Measurements from ENCODE around the gene RNU6-9. TPM values are rescaled to one million over a fixed set of nuclear protein-coding genes. Genes with fewer than 3 reads are reported as not detected.

Gene RNU6-9
- total and polyA plus RNA-seq, 10 donors: not detected

DNA sequence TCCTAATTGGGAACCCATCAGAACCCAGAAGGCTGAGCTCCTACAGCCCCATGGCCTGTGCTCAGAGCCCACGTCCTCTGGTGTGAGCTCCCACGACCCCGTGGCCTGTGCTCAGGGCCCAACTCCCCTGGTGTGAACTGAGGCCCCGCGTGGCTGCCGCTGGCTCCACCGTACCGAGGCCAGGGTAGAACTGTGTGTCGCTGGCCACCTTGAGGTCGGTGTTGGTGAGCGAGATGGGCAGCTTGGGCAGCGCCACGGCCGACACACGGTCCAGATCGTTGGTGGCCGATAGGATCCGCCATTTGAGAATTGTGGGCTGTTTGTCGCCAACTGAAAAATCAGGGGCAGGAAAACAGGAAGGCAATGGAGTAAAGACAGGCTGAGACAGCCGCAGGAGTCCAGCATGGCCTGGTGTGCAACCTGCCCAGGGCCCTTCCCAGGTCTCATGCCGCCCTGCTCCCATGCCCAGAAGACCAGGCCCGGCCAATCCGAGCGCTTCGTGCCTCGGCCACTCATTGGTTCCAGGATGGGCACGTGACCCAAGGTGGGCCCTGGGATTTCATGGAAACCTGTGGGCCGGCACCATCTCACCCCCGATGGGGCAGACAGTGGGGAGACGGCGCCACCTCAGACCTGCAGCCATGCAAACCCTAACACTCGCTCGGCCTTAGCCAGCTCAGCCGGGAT lies 11.8 kb upstream of the RNU6-9 start:
- 95 to 98% (median 97%) methylated on average over 33 to 34 of the region's 34 CpGs for WGBS, 5 donors
- TF ChIP-seq, protein P1, sequence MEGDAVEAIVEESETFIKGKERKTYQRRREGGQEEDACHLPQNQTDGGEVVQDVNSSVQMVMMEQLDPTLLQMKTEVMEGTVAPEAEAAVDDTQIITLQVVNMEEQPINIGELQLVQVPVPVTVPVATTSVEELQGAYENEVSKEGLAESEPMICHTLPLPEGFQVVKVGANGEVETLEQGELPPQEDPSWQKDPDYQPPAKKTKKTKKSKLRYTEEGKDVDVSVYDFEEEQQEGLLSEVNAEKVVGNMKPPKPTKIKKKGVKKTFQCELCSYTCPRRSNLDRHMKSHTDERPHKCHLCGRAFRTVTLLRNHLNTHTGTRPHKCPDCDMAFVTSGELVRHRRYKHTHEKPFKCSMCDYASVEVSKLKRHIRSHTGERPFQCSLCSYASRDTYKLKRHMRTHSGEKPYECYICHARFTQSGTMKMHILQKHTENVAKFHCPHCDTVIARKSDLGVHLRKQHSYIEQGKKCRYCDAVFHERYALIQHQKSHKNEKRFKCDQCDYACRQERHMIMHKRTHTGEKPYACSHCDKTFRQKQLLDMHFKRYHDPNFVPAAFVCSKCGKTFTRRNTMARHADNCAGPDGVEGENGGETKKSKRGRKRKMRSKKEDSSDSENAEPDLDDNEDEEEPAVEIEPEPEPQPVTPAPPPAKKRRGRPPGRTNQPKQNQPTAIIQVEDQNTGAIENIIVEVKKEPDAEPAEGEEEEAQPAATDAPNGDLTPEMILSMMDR (IDR thresholded peaks at IDR 0.05 in 8 of 11, conservative IDR thresholded peaks at IDR 0.05 in 3 of 11): no peak
- peak in 1 of 3 donors; percentile 28 for TF ChIP-seq POLR2AphosphoS5 (IDR thresholded peaks at IDR 0.05)
- DNase-seq: no peak
- intact Hi-C loops (cut with DNase I; ENCODE audit: low total_unique reads): no loop called here
- Histone ChIP-seq H3K4me1 (no peaks in the 10 kb centered on the region), H3K27me3 (replicated peaks in 1 of 7) (no peaks in the 10 kb centered on the region), H3K36me3 (peaks cover 0 to 90% (median 71%) of the 10 kb centered on the region in 6 donors), H3K27ac (no peak overlapping the region), H3K9me3 (no peaks in the 10 kb centered on the region), H3K4me3 (no peak overlapping the region)

DNA sequence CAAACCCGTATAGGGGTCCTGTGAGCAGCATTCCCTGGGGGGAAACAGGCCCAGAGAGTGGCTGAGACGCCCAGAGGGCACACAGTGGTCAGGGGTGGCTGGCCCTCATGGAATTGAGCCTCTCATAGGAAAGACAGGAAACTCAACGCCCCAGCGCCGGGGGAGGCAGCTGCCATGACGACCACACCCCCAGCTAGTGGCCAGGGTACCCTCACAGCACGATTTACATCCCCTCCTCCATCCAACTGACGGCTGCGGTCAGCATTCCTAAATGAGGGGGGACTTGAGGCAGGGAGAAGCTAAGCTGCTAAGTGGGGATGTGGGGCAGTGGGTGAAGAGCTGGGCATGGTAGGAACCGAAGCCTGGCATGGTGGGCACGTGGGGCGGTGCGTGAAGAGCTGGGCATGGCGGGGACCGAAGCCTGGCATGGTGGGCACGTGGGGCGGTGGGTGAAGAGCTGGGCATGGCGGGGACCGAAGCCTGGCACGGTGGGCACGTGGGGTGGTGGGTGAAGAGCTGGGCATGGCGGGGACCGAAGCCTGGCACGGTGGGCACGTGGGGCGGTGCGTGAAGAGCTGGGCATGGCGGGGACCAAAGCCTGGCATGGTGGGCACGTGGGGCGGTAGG lies 10.3 kb upstream of the RNU6-9 start:
- Histone ChIP-seq H3K4me3 (no peak overlapping the region), H3K36me3 (peaks cover 0 to 94% (median 71%) of the 10 kb centered on the region in 6 donors), H3K27me3 (replicated peaks in 1 of 7) (no peaks in the 10 kb centered on the region), H3K9me3 (no peaks in the 10 kb centered on the region), H3K27ac (no peak overlapping the region), H3K4me1 (no peaks in the 10 kb centered on the region)
- TF ChIP-seq POLR2AphosphoS5 (IDR thresholded peaks at IDR 0.05): no peak
- 88 to 96% (median 93%) methylated on average over 15 to 30 of the region's 30 CpGs for WGBS, 5 donors
- DNase-seq: no peak
- intact Hi-C loops (cut with DNase I; ENCODE audit: low total_unique reads): no loop called here

DNA sequence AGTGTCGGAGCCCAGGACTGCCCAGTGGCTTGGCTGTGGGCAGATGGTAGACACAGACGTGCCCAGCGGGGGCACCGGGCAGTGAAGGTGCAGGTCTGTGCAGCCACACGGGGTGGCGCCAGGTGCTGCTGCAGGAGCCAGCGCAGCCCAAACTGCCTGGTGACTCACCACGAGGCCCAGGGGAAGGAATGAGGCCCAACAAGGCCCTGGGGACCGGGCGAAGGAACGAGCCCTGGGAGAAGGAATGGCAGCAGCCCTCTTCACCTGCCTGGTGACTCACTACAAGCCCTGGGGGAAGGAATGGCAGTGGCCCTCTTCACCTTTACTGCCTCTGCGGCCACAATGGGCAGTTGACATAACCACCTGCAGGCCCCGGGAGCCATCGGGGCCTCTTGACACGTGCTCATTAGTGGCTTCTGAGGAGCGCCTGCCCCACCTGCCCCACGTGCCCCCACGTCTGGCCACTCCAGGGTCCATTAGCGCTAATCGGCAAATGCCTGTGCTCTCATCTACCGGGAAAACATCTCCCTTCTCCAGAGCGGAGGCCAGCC lies 9.5 kb upstream of the RNU6-9 start:
- DNase-seq: no peak
- no peaks in the 10 kb centered on the region for H3K9me3 ChIP-seq
- 89 to 95% (median 94%) methylated on average over 22 of the region's 22 CpGs for WGBS, 5 donors
- peaks cover 0 to 100% (median 76%) of the 10 kb centered on the region in 6 donors for H3K36me3 ChIP-seq
- no peaks in the 10 kb centered on the region for H3K4me1 ChIP-seq
- TF ChIP-seq POLR2AphosphoS5 (IDR thresholded peaks at IDR 0.05): peak in 1 of 3 donors; percentile 22
- TF ChIP-seq, protein P1 (IDR thresholded peaks at IDR 0.05 in 8 of 11, conservative IDR thresholded peaks at IDR 0.05 in 3 of 11): no peak
- no peak overlapping the region for H3K27ac ChIP-seq
- H3K27me3 ChIP-seq (replicated peaks in 1 of 7): no peaks in the 10 kb centered on the region
- intact Hi-C loops (cut with DNase I; ENCODE audit: low total_unique reads): no loop called here
- no peak overlapping the region for H3K4me3 ChIP-seq

DNA sequence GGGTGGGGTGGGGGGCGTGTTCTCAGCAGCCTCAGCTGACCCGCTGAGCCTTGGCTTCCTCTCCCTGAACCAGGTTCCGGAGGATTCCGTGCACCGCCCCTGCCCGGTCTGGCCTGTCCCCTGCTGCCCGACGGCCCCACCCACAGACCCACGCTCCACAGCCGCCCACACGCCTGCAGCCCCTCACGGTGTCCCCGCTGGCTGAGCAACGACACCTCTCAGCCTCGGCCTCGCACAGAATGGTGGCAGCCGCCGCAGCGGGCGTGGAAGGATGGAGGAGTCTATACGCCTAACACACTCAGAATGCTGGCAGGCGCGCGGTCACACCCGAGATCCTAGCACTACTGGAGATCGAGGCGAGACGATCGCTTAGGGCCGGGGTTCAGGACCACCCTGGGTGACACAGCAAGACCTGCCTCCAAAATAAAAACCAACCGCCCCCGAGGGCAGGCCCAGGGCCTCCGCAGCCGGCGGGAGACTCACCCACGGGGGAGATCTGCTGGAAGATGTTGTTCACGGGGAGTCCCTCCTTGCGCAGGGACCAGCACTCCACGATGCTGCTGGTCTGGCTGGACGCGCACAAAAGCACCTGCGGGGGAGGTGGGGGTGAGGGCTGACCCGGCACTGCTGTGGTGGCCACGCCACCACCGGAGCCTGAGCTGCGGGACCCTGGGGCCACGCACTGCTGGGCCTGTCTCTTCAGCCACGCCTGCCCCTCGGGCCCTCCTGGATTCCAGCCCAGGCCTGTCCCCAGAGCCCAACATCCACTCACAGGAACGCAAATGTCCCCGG lies 8.7 kb upstream of the RNU6-9 start:
- no peak overlapping the region for H3K4me3 ChIP-seq
- H3K27me3 ChIP-seq (replicated peaks in 1 of 7): no peaks in the 10 kb centered on the region
- DNase-seq: no peak
- peaks cover 0 to 100% (median 80%) of the 10 kb centered on the region in 6 donors for H3K36me3 ChIP-seq
- H3K27ac ChIP-seq: no peak overlapping the region
- TF ChIP-seq POLR2AphosphoS5 (IDR thresholded peaks at IDR 0.05): no peak
- TF ChIP-seq POLR2A (IDR thresholded peaks at IDR 0.05): no peak
- TF ChIP-seq, protein P1 (IDR thresholded peaks at IDR 0.05 in 8 of 11, conservative IDR thresholded peaks at IDR 0.05 in 3 of 11): no peak
- intact Hi-C loops (cut with DNase I; ENCODE audit: low total_unique reads): no loop called here
- WGBS, 5 donors: 93 to 96% (median 94%) methylated on average over 37 to 51 of the region's 51 CpGs
- H3K9me3 ChIP-seq: no peaks in the 10 kb centered on the region
- no peaks in the 10 kb centered on the region for H3K4me1 ChIP-seq

Measured in spleen (tissue), 11 donors.